CD8-positive, alpha-beta memory T cell (primary cell): Measurements from ENCODE around the gene MADD. TPM values are rescaled to one million over a fixed set of nuclear protein-coding genes. Genes with fewer than 3 reads are reported as not detected.

ENCODE experiments used
- CTCF ChIA-PET: fragments of 350-600 bp; sonication (Branson Sonifier 250); formaldehyde crosslinking; loops from one replicate; lab custom pipeline; 2021; ENCODE audit warnings: antibody characterized with exemption; lab: Charles Lee
- POLR2A ChIA-PET: fragments of 350-600 bp; sonication (Branson Sonifier 250); formaldehyde crosslinking; loops from one replicate; lab custom pipeline; 2021; ENCODE audit warnings: antibody characterized with exemption; lab: Charles Lee
- DNase-seq, 5 donors: peaks; one replicate each; pipeline versions ENCODE4 v3.0.0 to v3.0.0-alpha.2; 2020 to 2022; ENCODE audit warnings: mixed read lengths in 1 of 5
- H3K27ac ChIP-seq: one replicate; pipeline ENCODE4 v1.7.0; 2013; ENCODE audit warnings: low read depth, mild to moderate bottlenecking, low read length, moderate library complexity
- H3K27me3 ChIP-seq: 2 replicates; pipeline ENCODE4 v1.7.0; 2013; ENCODE audit warnings: low read length, mild to moderate bottlenecking; ENCODE audit not compliant: insufficient read depth, poor library complexity, severe bottlenecking
- H3K36me3 ChIP-seq: 2 replicates; pipeline ENCODE4 v1.7.0; 2013; ENCODE audit warnings: mild to moderate bottlenecking, low read length, moderate library complexity; ENCODE audit not compliant: insufficient read depth
- H3K4me1 ChIP-seq: 2 replicates; pipeline ENCODE4 v1.7.0; 2013; ENCODE audit warnings: mild to moderate bottlenecking, low read length, moderate library complexity; ENCODE audit not compliant: insufficient read depth
- H3K4me3 ChIP-seq: 2 replicates; pipeline ENCODE4 v1.7.0; 2013; ENCODE audit warnings: mild to moderate bottlenecking, low read length
- H3K9me3 ChIP-seq: 2 replicates; pipeline ENCODE4 v1.7.0; 2013; ENCODE audit warnings: mild to moderate bottlenecking, low read length
- H3K27ac Mint-ChIP-seq, 8 donors: one replicate each; pipeline ENCODE4 v1.8.0; 2020 to 2021; ENCODE audit warnings: mixed read lengths in 8 of 8, mild to moderate bottlenecking in 6 of 8, inconsistent platforms in 3 of 8, moderate library complexity in 3 of 8
- H3K27me3 Mint-ChIP-seq, 2 donors: one replicate each; pipeline ENCODE4 v1.8.0; 2020 to 2021; ENCODE audit warnings: mixed read lengths in 2 of 2, mild to moderate bottlenecking in 1 of 2, moderate library complexity in 1 of 2
- H3K36me3 Mint-ChIP-seq, 3 donors: one replicate each; pipeline ENCODE4 v1.8.0; 2020 to 2021; ENCODE audit warnings: mixed read lengths in 3 of 3, inconsistent platforms in 1 of 3, mild to moderate bottlenecking in 1 of 3
- H3K4me1 Mint-ChIP-seq, 3 donors: one replicate each; pipeline ENCODE4 v1.8.0; 2020 to 2021; ENCODE audit warnings: mixed read lengths in 3 of 3, inconsistent platforms in 1 of 3, mild to moderate bottlenecking in 1 of 3
- H3K4me3 Mint-ChIP-seq, 7 donors: one replicate each; pipeline ENCODE4 v1.8.0; 2020 to 2021; ENCODE audit warnings: mixed read lengths in 7 of 7, mild to moderate bottlenecking in 6 of 7, moderate library complexity in 4 of 7, inconsistent platforms in 2 of 7
- H3K9me3 Mint-ChIP-seq, 5 donors: one replicate each; pipeline ENCODE4 v1.8.0; 2020 to 2022; ENCODE audit warnings: mixed read lengths in 5 of 5, mild to moderate bottlenecking in 3 of 5, moderate library complexity in 2 of 5, inconsistent platforms in 1 of 5
- polyA plus RNA-seq: library from polyadenylated mRNA; unstranded; fragments of 300-500 nt; fragmentation: Illumina TruSeq; gene quantifications from one replicate; pipeline ENCODE4 v1.2.3, GENCODE V29; 2021
- total RNA-seq, 2 experiments: library from RNA; stranded (reverse); gene quantifications; one replicate each; pipeline ENCODE4 v1.2.3, GENCODE V29; 2021

Gene MADD
- total and polyA plus RNA-seq, 3 experiments from 2014 or later = 30.5 to 65.7 (median 62.1) TPM

- no peak for DNase-seq
- POLR2A ChIA-PET = no interaction called here
- no peaks in the 10 kb centered on the region for H3K36me3 ChIP-seq
- H3K4me1 ChIP-seq = peaks cover 23% of the 10 kb centered on the region
- H3K9me3 ChIP-seq = no peaks in the 10 kb centered on the region
- no peaks in the 10 kb centered on the region for H3K27me3 Mint-ChIP-seq
- H3K9me3 Mint-ChIP-seq = no peaks in the 10 kb centered on the region
- H3K4me3 Mint-ChIP-seq = peak overlapping the region in 1 of 7 donors; percentile 66
- no peak overlapping the region for H3K4me3 ChIP-seq
- H3K27ac Mint-ChIP-seq = no peak overlapping the region
- H3K4me1 Mint-ChIP-seq = peaks cover 23 to 32% (median 27%) of the 10 kb centered on the region in 3 donors
- CTCF ChIA-PET = no interaction called here
- H3K27me3 ChIP-seq = no peaks in the 10 kb centered on the region
- H3K36me3 Mint-ChIP-seq = peaks cover 0 to 10% (median 0%) of the 10 kb centered on the region in 3 donors
- H3K27ac ChIP-seq = no peak overlapping the region
Observed at GRCh38 chr11:47251751-47252150, 18.2 kb upstream of the MADD start.

- no peak for DNase-seq
- ChIA-PET CTCF (interaction anchor here (0.7 kb wide), 1 partner anchor 13 kb away, joined by 3 read pairs; no protein-coding TSS in a partner anchor), POLR2A (no interaction called here)
- peaks cover 0 to 2% (median 0%) of the 10 kb centered on the region in 3 donors for H3K36me3 Mint-ChIP-seq
- Histone ChIP-seq H3K4me3 (no peak overlapping the region), H3K9me3 (no peaks in the 10 kb centered on the region), H3K4me1 (peaks cover 7% of the 10 kb centered on the region), H3K36me3 (no peaks in the 10 kb centered on the region), H3K27me3 (no peaks in the 10 kb centered on the region), H3K27ac (no peak overlapping the region)
- H3K27ac Mint-ChIP-seq = peak overlapping the region in 2 of 8 donors; percentile 40 to 63
- H3K4me1 Mint-ChIP-seq = peaks cover 8 to 17% (median 10%) of the 10 kb centered on the region in 3 donors
- H3K27me3 Mint-ChIP-seq = no peaks in the 10 kb centered on the region
- H3K9me3 Mint-ChIP-seq = no peaks in the 10 kb centered on the region
- H3K4me3 Mint-ChIP-seq = no peak overlapping the region
Observed at GRCh38 chr11:47253660-47254059, 16.3 kb upstream of the MADD start.

- ChIA-PET POLR2A (no interaction called here), CTCF (interaction anchor here (0.7 kb wide), 1 partner anchor 12 kb away, joined by 3 read pairs; no protein-coding TSS in a partner anchor)
- no peaks in the 10 kb centered on the region for H3K36me3 ChIP-seq
- Mint-ChIP-seq H3K27ac (no peak overlapping the region), H3K9me3 (no peaks in the 10 kb centered on the region), H3K4me3 (peak overlapping the region in 1 of 7 donors; percentile 41), H3K36me3 (no peaks in the 10 kb centered on the region), H3K4me1 (peaks cover 2 to 14% (median 4%) of the 10 kb centered on the region in 3 donors), H3K27me3 (no peaks in the 10 kb centered on the region)
- peaks cover 5% of the 10 kb centered on the region for H3K4me1 ChIP-seq
- H3K4me3 ChIP-seq = no peak overlapping the region
- H3K27ac ChIP-seq = no peak overlapping the region
- no peaks in the 10 kb centered on the region for H3K27me3 ChIP-seq
- H3K9me3 ChIP-seq = no peaks in the 10 kb centered on the region
- DNase-seq = peak in 1 of 5 donors; percentile 18
Observed at GRCh38 chr11:47254386-47254785, 15.5 kb upstream of the MADD start.

- CTCF ChIA-PET = interaction anchor here (1.5 kb wide), 1 partner anchor 12 kb away, joined by 4 read pairs; no protein-coding TSS in a partner anchor
Observed at GRCh38 chr11:47256374-47256773, 13.6 kb upstream of the MADD start.

GRCh38 chr11:47257177-47257516 lies 12.8 kb upstream of the MADD start:
- no peaks in the 10 kb centered on the region for H3K9me3 ChIP-seq
- H3K27ac Mint-ChIP-seq = no peak overlapping the region
- H3K27me3 Mint-ChIP-seq = no peaks in the 10 kb centered on the region
- H3K27ac ChIP-seq = peak overlapping the region; percentile 38
- no peak for DNase-seq
- no peaks in the 10 kb centered on the region for H3K36me3 Mint-ChIP-seq
- ChIA-PET CTCF (interaction anchor here (1.5 kb wide), 1 partner anchor 11 kb away, joined by 4 read pairs; no protein-coding TSS in a partner anchor), POLR2A (no interaction called here)
- no peaks in the 10 kb centered on the region for H3K9me3 Mint-ChIP-seq
- peaks cover 8% of the 10 kb centered on the region for H3K4me1 ChIP-seq
- no peaks in the 10 kb centered on the region for H3K36me3 ChIP-seq
- H3K4me1 Mint-ChIP-seq = peaks cover 0 to 8% (median 2%) of the 10 kb centered on the region in 3 donors
- no peaks in the 10 kb centered on the region for H3K27me3 ChIP-seq
- no peak overlapping the region for H3K4me3 Mint-ChIP-seq
- no peak overlapping the region for H3K4me3 ChIP-seq

More at GRCh38 chr11:47256374-47256773, 13.6 kb upstream of the MADD start:
- POLR2A ChIA-PET = no interaction called here
- Histone ChIP-seq H3K4me3 (no peak overlapping the region), H3K9me3 (no peaks in the 10 kb centered on the region), H3K27me3 (no peaks in the 10 kb centered on the region), H3K36me3 (no peaks in the 10 kb centered on the region), H3K4me1 (peaks cover 8% of the 10 kb centered on the region), H3K27ac (no peak overlapping the region)
- Mint-ChIP-seq H3K4me1 (peaks cover 0 to 8% (median 2%) of the 10 kb centered on the region in 3 donors), H3K27ac (no peak overlapping the region), H3K9me3 (no peaks in the 10 kb centered on the region), H3K27me3 (no peaks in the 10 kb centered on the region), H3K4me3 (no peak overlapping the region), H3K36me3 (no peaks in the 10 kb centered on the region)
- DNase-seq = no peak

- ChIA-PET CTCF (interaction anchor here (1.5 to 2.3 kb wide), 3 partner anchors 10 to 14 kb away, joined by 4 to 9 read pairs (median 7); partner anchors contain the start of gene ACP2), POLR2A (no interaction called here)
- Mint-ChIP-seq H3K36me3 (no peaks in the 10 kb centered on the region), H3K27ac (no peak within 1 kb of the TSS), H3K4me1 (peaks cover 0 to 8% (median 2%) of the 10 kb centered on the region in 3 donors), H3K4me3 (no peak within 1 kb of the TSS), H3K9me3 (no peaks in the 10 kb centered on the region), H3K27me3 (no peaks in the 10 kb centered on the region)
- H3K27me3 ChIP-seq = no peaks in the 10 kb centered on the region
- H3K9me3 ChIP-seq = no peaks in the 10 kb centered on the region
- no peak within 1 kb of the TSS for H3K4me3 ChIP-seq
- peak within 1 kb of the TSS; percentile 38 for H3K27ac ChIP-seq
- DNase-seq = peak in 1 of 5 donors; percentile 33
- peaks cover 8% of the 10 kb centered on the region for H3K4me1 ChIP-seq
- no peaks in the 10 kb centered on the region for H3K36me3 ChIP-seq
Observed at GRCh38 chr11:47257517-47258316, 12.2 kb upstream of the MADD start, which contains the start of gene NR1H3. TSS of gene NR1H3 (plus strand) at chr11:47257996. CDS start at chr11:47259217, 1,221 bp downstream.

GRCh38 chr11:47258317-47258902 lies 11.5 kb upstream of the MADD start:
- peaks cover 0 to 8% (median 2%) of the 10 kb centered on the region in 3 donors for H3K4me1 Mint-ChIP-seq
- no peak overlapping the region for H3K4me3 Mint-ChIP-seq
- H3K36me3 ChIP-seq = no peaks in the 10 kb centered on the region
- H3K36me3 Mint-ChIP-seq = no peaks in the 10 kb centered on the region
- peaks cover 8% of the 10 kb centered on the region for H3K4me1 ChIP-seq
- no peak overlapping the region for H3K27ac Mint-ChIP-seq
- H3K27me3 Mint-ChIP-seq = no peaks in the 10 kb centered on the region
- peak in 1 of 5 donors; percentile 29 for DNase-seq
- no peak overlapping the region for H3K4me3 ChIP-seq
- H3K9me3 Mint-ChIP-seq = no peaks in the 10 kb centered on the region
- ChIA-PET CTCF (interaction anchor here (1.1 to 2.3 kb wide), 4 partner anchors 10 to 16 kb away, joined by 3 to 9 read pairs (median 6); partner anchors contain the start of gene ACP2), POLR2A (interaction anchor here (0.6 kb wide), 1 partner anchor 22 kb away, joined by 3 read pairs; no protein-coding TSS in a partner anchor)
- H3K9me3 ChIP-seq = no peaks in the 10 kb centered on the region
- H3K27me3 ChIP-seq = no peaks in the 10 kb centered on the region
- H3K27ac ChIP-seq = peak overlapping the region; percentile 38
